ENCODE measurements around the gene PLCD1.
"Not testable (repeated sequence)": the region's sequence is repeated elsewhere in the genome, so short reads cannot be mapped to it uniquely, and the experiment has no call there.

Gene PLCD1

GRCh38 chr3:37992271-37993066 lies 37.0 kb downstream of the PLCD1 start:
- no peaks in the 10 kb centered on the region for H3K27me3 ChIP-seq (ENCODE audit: insufficient read depth, low read length)
- H3K36me3 ChIP-seq (ENCODE audit: insufficient read depth, low read length) = no peaks in the 10 kb centered on the region
- H3K27ac ChIP-seq (ENCODE audit: low read depth, low read length) = no peak overlapping the region
- H3K79me2 ChIP-seq (ENCODE audit: control insufficient read depth, insufficient read depth, low read length, unreplicated experiment) = no peaks in the 10 kb centered on the region
- H2AFZ ChIP-seq (ENCODE audit: low read length, unreplicated experiment) = no peak overlapping the region
- H3K4me1 ChIP-seq (ENCODE audit: control insufficient read depth, insufficient read depth, low read length, unreplicated experiment) = peaks cover 18% of the 10 kb centered on the region
- H3K4me3 ChIP-seq (ENCODE audit: low read depth, low read length) = no peak overlapping the region

GRCh38 chr3:37991823-37992222 lies 37.6 kb downstream of the PLCD1 start:
- no peak overlapping the region for H3K27ac ChIP-seq (ENCODE audit: low read depth, low read length)
- no peaks in the 10 kb centered on the region for H3K27me3 ChIP-seq (ENCODE audit: insufficient read depth, low read length)
- no peak overlapping the region for H2AFZ ChIP-seq (ENCODE audit: low read length, unreplicated experiment)
- H3K79me2 ChIP-seq (ENCODE audit: control insufficient read depth, insufficient read depth, low read length, unreplicated experiment) = no peaks in the 10 kb centered on the region
- H3K36me3 ChIP-seq (ENCODE audit: insufficient read depth, low read length) = no peaks in the 10 kb centered on the region
- peaks cover 18% of the 10 kb centered on the region for H3K4me1 ChIP-seq (ENCODE audit: control insufficient read depth, insufficient read depth, low read length, unreplicated experiment)
- no peak overlapping the region for H3K4me3 ChIP-seq (ENCODE audit: low read depth, low read length)

GRCh38 chr3:37991109-37991508 lies 38.3 kb downstream of the PLCD1 start:
- Histone ChIP-seq H3K4me1 (ENCODE audit: control insufficient read depth, insufficient read depth, low read length, unreplicated experiment) (peaks cover 18% of the 10 kb centered on the region), H3K4me3 (ENCODE audit: low read depth, low read length) (no peak overlapping the region)

GRCh38 chr3:37990527-37990926 lies 38.9 kb downstream of the PLCD1 start, which contains the start of gene VILL:
TSS of gene VILL (plus strand) at chr3:37990786. CDS start at chr3:37993673, 2,887 bp downstream.
- H3K36me3 ChIP-seq (ENCODE audit: insufficient read depth, low read length) = no peaks in the 10 kb centered on the region
- H3K27ac ChIP-seq (ENCODE audit: low read depth, low read length) = no peak within 1 kb of the TSS
- H3K79me2 ChIP-seq (ENCODE audit: control insufficient read depth, insufficient read depth, low read length, unreplicated experiment) = no peaks in the 10 kb centered on the region
- no peak within 1 kb of the TSS for H3K4me3 ChIP-seq (ENCODE audit: low read depth, low read length)
- H2AFZ ChIP-seq (ENCODE audit: low read length, unreplicated experiment) = no peak within 1 kb of the TSS
- peaks cover 17% of the 10 kb centered on the region for H3K4me1 ChIP-seq (ENCODE audit: control insufficient read depth, insufficient read depth, low read length, unreplicated experiment)
- H3K27me3 ChIP-seq (ENCODE audit: insufficient read depth, low read length) = no peaks in the 10 kb centered on the region

More at GRCh38 chr3:37991109-37991508, 38.3 kb downstream of the PLCD1 start:
- no peak overlapping the region for H3K27ac ChIP-seq (ENCODE audit: low read depth, low read length)
- H3K36me3 ChIP-seq (ENCODE audit: insufficient read depth, low read length) = no peaks in the 10 kb centered on the region
- H3K27me3 ChIP-seq (ENCODE audit: insufficient read depth, low read length) = no peaks in the 10 kb centered on the region
- no peaks in the 10 kb centered on the region for H3K79me2 ChIP-seq (ENCODE audit: control insufficient read depth, insufficient read depth, low read length, unreplicated experiment)
- H2AFZ ChIP-seq (ENCODE audit: low read length, unreplicated experiment) = no peak overlapping the region

- H3K4me3 ChIP-seq (ENCODE audit: low read depth, low read length) = no peak overlapping the region
- H2AFZ ChIP-seq (ENCODE audit: low read length, unreplicated experiment) = no peak overlapping the region
- no peaks in the 10 kb centered on the region for H3K36me3 ChIP-seq (ENCODE audit: insufficient read depth, low read length)
- no peak overlapping the region for H3K27ac ChIP-seq (ENCODE audit: low read depth, low read length)
- H3K4me1 ChIP-seq (ENCODE audit: control insufficient read depth, insufficient read depth, low read length, unreplicated experiment) = peaks cover 11% of the 10 kb centered on the region
- no peaks in the 10 kb centered on the region for H3K27me3 ChIP-seq (ENCODE audit: insufficient read depth, low read length)
- H3K79me2 ChIP-seq (ENCODE audit: control insufficient read depth, insufficient read depth, low read length, unreplicated experiment) = no peaks in the 10 kb centered on the region
Measured at GRCh38 chr3:37989821-37990480, 39.5 kb downstream of the PLCD1 start.

GRCh38 chr3:37988931-37989525 lies 40.4 kb downstream of the PLCD1 start:
- peaks cover 6% of the 10 kb centered on the region for H3K4me1 ChIP-seq (ENCODE audit: control insufficient read depth, insufficient read depth, low read length, unreplicated experiment)
- no peak overlapping the region for H2AFZ ChIP-seq (ENCODE audit: low read length, unreplicated experiment)
- no peaks in the 10 kb centered on the region for H3K36me3 ChIP-seq (ENCODE audit: insufficient read depth, low read length)
- H3K79me2 ChIP-seq (ENCODE audit: control insufficient read depth, insufficient read depth, low read length, unreplicated experiment) = no peaks in the 10 kb centered on the region
- no peak overlapping the region for H3K4me3 ChIP-seq (ENCODE audit: low read depth, low read length)
- no peaks in the 10 kb centered on the region for H3K27me3 ChIP-seq (ENCODE audit: insufficient read depth, low read length)
- H3K27ac ChIP-seq (ENCODE audit: low read depth, low read length) = no peak overlapping the region

GRCh38 chr3:37988376-37988775 lies 41.1 kb downstream of the PLCD1 start:
- H3K36me3 ChIP-seq (ENCODE audit: insufficient read depth, low read length); H2AFZ ChIP-seq (ENCODE audit: low read length, unreplicated experiment); H3K4me3 ChIP-seq (ENCODE audit: low read depth, low read length); H3K79me2 ChIP-seq (ENCODE audit: control insufficient read depth, insufficient read depth, low read length, unreplicated experiment); H3K4me1 ChIP-seq (ENCODE audit: control insufficient read depth, insufficient read depth, low read length, unreplicated experiment); H3K27ac ChIP-seq (ENCODE audit: low read depth, low read length); H3K27me3 ChIP-seq (ENCODE audit: insufficient read depth, low read length): not testable (repeated sequence)

- no peak overlapping the region for H3K27ac ChIP-seq (ENCODE audit: low read depth, low read length)
- no peaks in the 10 kb centered on the region for H3K4me1 ChIP-seq (ENCODE audit: control insufficient read depth, insufficient read depth, low read length, unreplicated experiment)
- H2AFZ ChIP-seq (ENCODE audit: low read length, unreplicated experiment) = no peak overlapping the region
- H3K27me3 ChIP-seq (ENCODE audit: insufficient read depth, low read length) = no peaks in the 10 kb centered on the region
- no peak overlapping the region for H3K4me3 ChIP-seq (ENCODE audit: low read depth, low read length)
- no peaks in the 10 kb centered on the region for H3K36me3 ChIP-seq (ENCODE audit: insufficient read depth, low read length)
- no peaks in the 10 kb centered on the region for H3K79me2 ChIP-seq (ENCODE audit: control insufficient read depth, insufficient read depth, low read length, unreplicated experiment)
Measured at GRCh38 chr3:37987751-37988179, 41.7 kb downstream of the PLCD1 start.

- no peaks in the 10 kb centered on the region for H3K79me2 ChIP-seq (ENCODE audit: control insufficient read depth, insufficient read depth, low read length, unreplicated experiment)
Measured at GRCh38 chr3:37987315-37987697, 42.1 kb downstream of the PLCD1 start.

GRCh38 chr3:37986479-37987314 lies 42.7 kb downstream of the PLCD1 start:
- Histone ChIP-seq H3K4me1 (ENCODE audit: control insufficient read depth, insufficient read depth, low read length, unreplicated experiment) (no peaks in the 10 kb centered on the region), H3K27ac (ENCODE audit: low read depth, low read length) (no peak overlapping the region)

More at GRCh38 chr3:37987315-37987697, 42.1 kb downstream of the PLCD1 start:
- Histone ChIP-seq H3K27ac (ENCODE audit: low read depth, low read length) (no peak overlapping the region), H3K4me3 (ENCODE audit: low read depth, low read length) (no peak overlapping the region), H2AFZ (ENCODE audit: low read length, unreplicated experiment) (no peak overlapping the region), H3K27me3 (ENCODE audit: insufficient read depth, low read length) (no peaks in the 10 kb centered on the region), H3K36me3 (ENCODE audit: insufficient read depth, low read length) (no peaks in the 10 kb centered on the region), H3K4me1 (ENCODE audit: control insufficient read depth, insufficient read depth, low read length, unreplicated experiment) (no peaks in the 10 kb centered on the region)

More at GRCh38 chr3:37986479-37987314, 42.7 kb downstream of the PLCD1 start:
- no peaks in the 10 kb centered on the region for H3K27me3 ChIP-seq (ENCODE audit: insufficient read depth, low read length)
- H2AFZ ChIP-seq (ENCODE audit: low read length, unreplicated experiment) = no peak overlapping the region
- no peaks in the 10 kb centered on the region for H3K36me3 ChIP-seq (ENCODE audit: insufficient read depth, low read length)
- H3K79me2 ChIP-seq (ENCODE audit: control insufficient read depth, insufficient read depth, low read length, unreplicated experiment) = no peaks in the 10 kb centered on the region
- H3K4me3 ChIP-seq (ENCODE audit: low read depth, low read length) = no peak overlapping the region

All from ACC112 (cell line).